CD8-positive, alpha-beta memory T cell (primary cell): Measurements from ENCODE around the gene STAP1. TPM values are rescaled to one million over a fixed set of nuclear protein-coding genes. Genes with fewer than 3 reads are reported as not detected.

ENCODE experiments used
- CTCF ChIA-PET: fragments of 350-600 bp; sonication (Branson Sonifier 250); formaldehyde crosslinking; loops from one replicate; lab custom pipeline; 2021; ENCODE audit warnings: antibody characterized with exemption; lab: Charles Lee
- POLR2A ChIA-PET: fragments of 350-600 bp; sonication (Branson Sonifier 250); formaldehyde crosslinking; loops from one replicate; lab custom pipeline; 2021; ENCODE audit warnings: antibody characterized with exemption; lab: Charles Lee
- DNase-seq, 5 donors: peaks; one replicate each; pipeline versions ENCODE4 v3.0.0 to v3.0.0-alpha.2; 2020 to 2022; ENCODE audit warnings: mixed read lengths in 1 of 5
- H3K27ac ChIP-seq: one replicate; pipeline ENCODE4 v1.7.0; 2013; ENCODE audit warnings: low read depth, mild to moderate bottlenecking, low read length, moderate library complexity
- H3K27me3 ChIP-seq: 2 replicates; pipeline ENCODE4 v1.7.0; 2013; ENCODE audit warnings: low read length, mild to moderate bottlenecking; ENCODE audit not compliant: insufficient read depth, poor library complexity, severe bottlenecking
- H3K36me3 ChIP-seq: 2 replicates; pipeline ENCODE4 v1.7.0; 2013; ENCODE audit warnings: mild to moderate bottlenecking, low read length, moderate library complexity; ENCODE audit not compliant: insufficient read depth
- H3K4me1 ChIP-seq: 2 replicates; pipeline ENCODE4 v1.7.0; 2013; ENCODE audit warnings: mild to moderate bottlenecking, low read length, moderate library complexity; ENCODE audit not compliant: insufficient read depth
- H3K4me3 ChIP-seq: 2 replicates; pipeline ENCODE4 v1.7.0; 2013; ENCODE audit warnings: mild to moderate bottlenecking, low read length
- H3K9me3 ChIP-seq: 2 replicates; pipeline ENCODE4 v1.7.0; 2013; ENCODE audit warnings: mild to moderate bottlenecking, low read length
- H3K27ac Mint-ChIP-seq, 8 donors: one replicate each; pipeline ENCODE4 v1.8.0; 2020 to 2021; ENCODE audit warnings: mixed read lengths in 8 of 8, mild to moderate bottlenecking in 6 of 8, inconsistent platforms in 3 of 8, moderate library complexity in 3 of 8
- H3K27me3 Mint-ChIP-seq, 2 donors: one replicate each; pipeline ENCODE4 v1.8.0; 2020 to 2021; ENCODE audit warnings: mixed read lengths in 2 of 2, mild to moderate bottlenecking in 1 of 2, moderate library complexity in 1 of 2
- H3K36me3 Mint-ChIP-seq, 3 donors: one replicate each; pipeline ENCODE4 v1.8.0; 2020 to 2021; ENCODE audit warnings: mixed read lengths in 3 of 3, inconsistent platforms in 1 of 3, mild to moderate bottlenecking in 1 of 3
- H3K4me1 Mint-ChIP-seq, 3 donors: one replicate each; pipeline ENCODE4 v1.8.0; 2020 to 2021; ENCODE audit warnings: mixed read lengths in 3 of 3, inconsistent platforms in 1 of 3, mild to moderate bottlenecking in 1 of 3
- H3K4me3 Mint-ChIP-seq, 7 donors: one replicate each; pipeline ENCODE4 v1.8.0; 2020 to 2021; ENCODE audit warnings: mixed read lengths in 7 of 7, mild to moderate bottlenecking in 6 of 7, moderate library complexity in 4 of 7, inconsistent platforms in 2 of 7
- H3K9me3 Mint-ChIP-seq, 5 donors: one replicate each; pipeline ENCODE4 v1.8.0; 2020 to 2022; ENCODE audit warnings: mixed read lengths in 5 of 5, mild to moderate bottlenecking in 3 of 5, moderate library complexity in 2 of 5, inconsistent platforms in 1 of 5
- polyA plus RNA-seq: library from polyadenylated mRNA; unstranded; fragments of 300-500 nt; fragmentation: Illumina TruSeq; gene quantifications from one replicate; pipeline ENCODE4 v1.2.3, GENCODE V29; 2021
- total RNA-seq, 2 experiments: library from RNA; stranded (reverse); gene quantifications; one replicate each; pipeline ENCODE4 v1.2.3, GENCODE V29; 2021

Gene STAP1
- total and polyA plus RNA-seq, 3 experiments from 2014 or later = 0.40 to 2.6 (median 1.1) TPM

- CTCF ChIA-PET = no interaction called here
- Histone ChIP-seq H3K27ac (peak overlapping the region; percentile 63), H3K4me3 (peak overlapping the region; percentile 32), H3K27me3 (no peaks in the 10 kb centered on the region), H3K4me1 (peaks cover 31% of the 10 kb centered on the region), H3K9me3 (no peaks in the 10 kb centered on the region), H3K36me3 (no peaks in the 10 kb centered on the region)
- H3K4me1 Mint-ChIP-seq = peaks cover 20 to 27% (median 21%) of the 10 kb centered on the region in 3 donors
- peak overlapping the region in 1 of 8 donors; percentile 24 for H3K27ac Mint-ChIP-seq
- no peak for DNase-seq
- H3K4me3 Mint-ChIP-seq = peak overlapping the region in 1 of 7 donors; percentile 38
- peaks cover 0 to 3% (median 0%) of the 10 kb centered on the region in 3 donors for H3K36me3 Mint-ChIP-seq
- no peaks in the 10 kb centered on the region for H3K27me3 Mint-ChIP-seq
- no peaks in the 10 kb centered on the region for H3K9me3 Mint-ChIP-seq
- POLR2A ChIA-PET = no interaction called here
These were observed 17.5 kb downstream of the STAP1 start for GRCh38 chr4:67576059-67576466.

- peaks cover 24 to 31% (median 26%) of the 10 kb centered on the region in 3 donors for H3K4me1 Mint-ChIP-seq
- POLR2A ChIA-PET = no interaction called here
- no peak overlapping the region for H3K4me3 ChIP-seq
- peaks cover 0 to 3% (median 1%) of the 10 kb centered on the region in 3 donors for H3K36me3 Mint-ChIP-seq
- no peaks in the 10 kb centered on the region for H3K27me3 Mint-ChIP-seq
- H3K9me3 ChIP-seq = no peaks in the 10 kb centered on the region
- H3K27ac ChIP-seq = peak overlapping the region; percentile 48
- no peaks in the 10 kb centered on the region for H3K27me3 ChIP-seq
- H3K27ac Mint-ChIP-seq = no peak overlapping the region
- no peaks in the 10 kb centered on the region for H3K9me3 Mint-ChIP-seq
- H3K36me3 ChIP-seq = no peaks in the 10 kb centered on the region
- CTCF ChIA-PET = no interaction called here
- no peak overlapping the region for H3K4me3 Mint-ChIP-seq
- no peak for DNase-seq
- peaks cover 35% of the 10 kb centered on the region for H3K4me1 ChIP-seq
These were observed 18.0 kb downstream of the STAP1 start for GRCh38 chr4:67576538-67576937.

- POLR2A ChIA-PET = no interaction called here
- peaks cover 0 to 3% (median 2%) of the 10 kb centered on the region in 3 donors for H3K36me3 Mint-ChIP-seq
- no peaks in the 10 kb centered on the region for H3K9me3 ChIP-seq
These were observed 22.1 kb downstream of the STAP1 start for GRCh38 chr4:67580577-67580976.

DNA sequence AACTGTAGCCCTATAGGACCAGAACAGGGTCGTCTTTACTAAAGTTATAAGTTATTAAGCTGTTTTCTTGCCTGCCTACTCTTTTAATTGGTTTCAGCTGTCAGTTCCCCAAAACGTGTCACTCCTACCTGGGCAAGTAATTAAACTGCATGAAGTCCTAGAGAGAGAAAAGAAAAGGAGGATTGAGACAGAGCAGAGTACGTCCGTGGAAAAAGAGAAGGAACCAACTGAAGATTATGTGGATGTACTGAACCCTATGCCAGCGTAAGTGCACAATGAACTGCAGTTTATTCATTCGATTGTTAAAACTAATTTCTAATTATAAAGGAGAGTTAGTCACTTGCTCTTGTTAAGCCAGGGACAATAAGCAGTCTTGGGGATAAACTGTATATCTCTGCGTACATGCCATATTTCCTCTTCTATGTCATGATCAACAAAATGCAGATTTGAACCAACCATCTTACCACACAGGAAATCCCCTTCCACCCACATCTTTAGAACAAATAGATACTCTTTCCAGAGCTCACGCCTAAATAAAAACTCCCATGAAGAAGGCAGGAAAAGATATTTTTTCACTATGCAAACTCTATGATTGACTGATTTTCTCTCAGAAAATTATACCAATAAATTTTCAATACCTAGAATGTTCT lies 22.8 kb downstream of the STAP1 start:
- Mint-ChIP-seq H3K4me3 (peak overlapping the region in 4 of 7 donors; percentile 32 to 66 (median 52)), H3K4me1 (peaks cover 16 to 19% (median 17%) of the 10 kb centered on the region in 3 donors), H3K27me3 (peaks cover 0 to 3% of the 10 kb centered on the region in 2 donors), H3K9me3 (no peaks in the 10 kb centered on the region), H3K27ac (peak overlapping the region in 5 of 8 donors; percentile 0 to 74 (median 27)), H3K36me3 (peaks cover 0 to 3% (median 2%) of the 10 kb centered on the region in 3 donors)
- Histone ChIP-seq H3K36me3 (no peaks in the 10 kb centered on the region), H3K27me3 (no peaks in the 10 kb centered on the region), H3K9me3 (no peaks in the 10 kb centered on the region), H3K4me1 (peaks cover 28% of the 10 kb centered on the region), H3K4me3 (no peak overlapping the region), H3K27ac (no peak overlapping the region)
- CTCF ChIA-PET = no interaction called here
- POLR2A ChIA-PET = no interaction called here
- DNase-seq = peak in 2 of 5 donors; percentile 30 to 54

More at GRCh38 chr4:67580577-67580976, 22.1 kb downstream of the STAP1 start:
- Mint-ChIP-seq H3K27ac (peak overlapping the region in 2 of 8 donors; percentile 23 to 33), H3K27me3 (no peaks in the 10 kb centered on the region), H3K9me3 (no peaks in the 10 kb centered on the region), H3K4me1 (peaks cover 17 to 25% (median 21%) of the 10 kb centered on the region in 3 donors), H3K4me3 (no peak overlapping the region)
- Histone ChIP-seq H3K27me3 (no peaks in the 10 kb centered on the region), H3K4me3 (no peak overlapping the region), H3K27ac (no peak overlapping the region), H3K4me1 (peaks cover 36% of the 10 kb centered on the region), H3K36me3 (no peaks in the 10 kb centered on the region)
- DNase-seq = no peak
- CTCF ChIA-PET = no interaction called here

GRCh38 chr4:67581913-67582312 lies 23.4 kb downstream of the STAP1 start:
- Mint-ChIP-seq H3K4me1 (peaks cover 16 to 19% (median 17%) of the 10 kb centered on the region in 3 donors), H3K27ac (no peak overlapping the region), H3K4me3 (no peak overlapping the region), H3K9me3 (no peaks in the 10 kb centered on the region), H3K36me3 (peaks cover 0 to 3% (median 2%) of the 10 kb centered on the region in 3 donors), H3K27me3 (peaks cover 0 to 3% of the 10 kb centered on the region in 2 donors)
- H3K27ac ChIP-seq = no peak overlapping the region
- ChIA-PET CTCF (no interaction called here), POLR2A (no interaction called here)
- H3K4me3 ChIP-seq = no peak overlapping the region
- no peaks in the 10 kb centered on the region for H3K36me3 ChIP-seq
- H3K27me3 ChIP-seq = no peaks in the 10 kb centered on the region
- no peak for DNase-seq
- peaks cover 25% of the 10 kb centered on the region for H3K4me1 ChIP-seq
- no peaks in the 10 kb centered on the region for H3K9me3 ChIP-seq

GRCh38 chr4:67584496-67584895 lies 26.0 kb downstream of the STAP1 start:
- Mint-ChIP-seq H3K9me3 (no peaks in the 10 kb centered on the region), H3K36me3 (peaks cover 0 to 3% (median 2%) of the 10 kb centered on the region in 3 donors), H3K4me1 (peaks cover 16 to 19% (median 17%) of the 10 kb centered on the region in 3 donors), H3K27ac (no peak overlapping the region), H3K4me3 (no peak overlapping the region), H3K27me3 (peaks cover 0 to 3% of the 10 kb centered on the region in 2 donors)
- H3K27me3 ChIP-seq = no peaks in the 10 kb centered on the region
- POLR2A ChIA-PET = no interaction called here
- H3K9me3 ChIP-seq = no peaks in the 10 kb centered on the region
- DNase-seq = no peak
- CTCF ChIA-PET = no interaction called here
- H3K4me3 ChIP-seq = no peak overlapping the region
- no peak overlapping the region for H3K27ac ChIP-seq
- no peaks in the 10 kb centered on the region for H3K36me3 ChIP-seq
- H3K4me1 ChIP-seq = peaks cover 25% of the 10 kb centered on the region

GRCh38 chr4:67587156-67587555 lies 28.6 kb downstream of the STAP1 start:
- no peaks in the 10 kb centered on the region for H3K9me3 Mint-ChIP-seq

GRCh38 chr4:67593741-67594175 lies 35.2 kb downstream of the STAP1 start:
- Histone ChIP-seq H3K27ac (no peak overlapping the region), H3K4me3 (no peak overlapping the region), H3K27me3 (no peaks in the 10 kb centered on the region), H3K4me1 (no peaks in the 10 kb centered on the region), H3K9me3 (no peaks in the 10 kb centered on the region), H3K36me3 (no peaks in the 10 kb centered on the region)
- H3K4me3 Mint-ChIP-seq = no peak overlapping the region
- ChIA-PET POLR2A (no interaction called here), CTCF (no interaction called here)
- no peak for DNase-seq
- H3K27me3 Mint-ChIP-seq = peaks cover 2 to 14% of the 10 kb centered on the region in 2 donors
- H3K27ac Mint-ChIP-seq = no peak overlapping the region
- H3K4me1 Mint-ChIP-seq = no peaks in the 10 kb centered on the region
- peaks cover 0 to 2% (median 0%) of the 10 kb centered on the region in 5 donors for H3K9me3 Mint-ChIP-seq
- peaks cover 0 to 14% (median 6%) of the 10 kb centered on the region in 3 donors for H3K36me3 Mint-ChIP-seq

More at GRCh38 chr4:67587156-67587555, 28.6 kb downstream of the STAP1 start:
- Histone ChIP-seq H3K27ac (no peak overlapping the region), H3K4me1 (peaks cover 9% of the 10 kb centered on the region), H3K36me3 (no peaks in the 10 kb centered on the region), H3K27me3 (no peaks in the 10 kb centered on the region), H3K4me3 (no peak overlapping the region), H3K9me3 (no peaks in the 10 kb centered on the region)
- DNase-seq = no peak
- Mint-ChIP-seq H3K4me3 (no peak overlapping the region), H3K27ac (no peak overlapping the region), H3K36me3 (no peaks in the 10 kb centered on the region), H3K4me1 (no peaks in the 10 kb centered on the region), H3K27me3 (peaks cover 0 to 3% of the 10 kb centered on the region in 2 donors)
- ChIA-PET CTCF (no interaction called here), POLR2A (no interaction called here)
